HUES64 (cell line): ENCODE measurements around the gene HAUS7.

Source experiments
- H3K27ac ChIP-seq: 2 replicates; pipeline ENCODE4 v1.7.0; 2013; ENCODE audit warnings: low read depth, low read length, inconsistent platforms
- H3K27me3 ChIP-seq: 2 replicates; pipeline ENCODE4 v1.6.1; 2013; ENCODE audit warnings: mild to moderate bottlenecking, low read length; ENCODE audit not compliant: insufficient read depth
- H3K36me3 ChIP-seq: 2 replicates; pipeline ENCODE4 v1.6.1; 2013; ENCODE audit warnings: mild to moderate bottlenecking, low read length; ENCODE audit not compliant: insufficient read depth
- H3K4me1 ChIP-seq: 2 replicates; pipeline ENCODE4 v1.6.1; 2013; ENCODE audit warnings: mild to moderate bottlenecking, low read length, moderate library complexity; ENCODE audit not compliant: insufficient read depth
- H3K4me3 ChIP-seq: 2 replicates; pipeline ENCODE4 v1.5.1; 2013; ENCODE audit warnings: mild to moderate bottlenecking, low read length, moderate library complexity
- H3K9ac ChIP-seq: 2 replicates; pipeline ENCODE4 v1.6.1; 2013; ENCODE audit warnings: mild to moderate bottlenecking, low read depth, low read length
- H3K9me3 ChIP-seq: 2 replicates; pipeline ENCODE4 v1.6.1; 2013; ENCODE audit warnings: low read depth, low read length; ENCODE audit not compliant: insufficient read depth
- WGBS: fragments of 150-250, 120-280 bp; methylation state at CpG from one replicate; pipeline ENCODE4 v1.1.7; 2013; ENCODE audit warnings: missing lambda C conversion rate; 5-methylcytosine and 5-hydroxymethylcytosine counted together

HAUS7 gene

DNA sequence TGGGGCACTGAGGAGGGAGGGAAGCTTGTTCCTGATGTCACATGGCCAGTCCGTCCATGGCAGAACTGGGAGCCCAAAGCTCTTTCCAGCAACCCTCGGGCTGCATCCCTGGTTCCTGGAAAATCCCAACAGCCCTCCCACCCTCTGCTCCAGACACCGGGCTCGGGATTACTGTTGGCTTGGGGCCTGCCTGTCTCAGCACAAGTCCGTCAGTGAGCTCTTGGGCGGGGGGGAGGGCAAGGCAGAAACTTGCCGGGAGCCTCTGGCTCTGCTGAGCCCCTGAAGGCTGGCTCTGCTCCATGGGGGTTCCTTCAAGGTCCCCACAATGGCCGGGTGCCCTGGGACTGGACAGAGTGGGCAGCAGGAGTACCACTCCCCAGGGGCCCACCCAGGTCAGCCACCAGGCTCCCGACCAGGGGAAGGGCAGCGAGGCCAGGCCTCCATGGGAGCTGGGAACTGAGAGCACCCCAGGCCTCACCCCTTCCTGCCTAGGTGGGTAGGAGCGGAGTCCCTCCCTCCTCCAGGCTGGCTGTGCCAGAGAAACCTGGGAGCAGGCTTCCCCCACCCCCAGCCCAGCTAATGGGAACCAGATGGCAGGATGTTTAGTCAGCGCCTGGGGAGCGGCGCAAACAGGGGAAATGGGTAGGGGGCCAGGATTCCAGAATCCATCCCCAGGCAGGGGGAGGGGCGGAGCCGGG, 6.4 kb upstream of the HAUS7 start:
- Histone ChIP-seq H3K4me1 (0 out of 2 replicates have a peak, but pooled peaks cover 5% of the 10 kb centered on the region), H3K27ac (no peak overlapping the region), H3K9ac (no peak overlapping the region), H3K9me3 (no peaks in the 10 kb centered on the region), H3K4me3 (no peak overlapping the region), H3K27me3 (peaks cover 27% of the 10 kb centered on the region), H3K36me3 (no peaks in the 10 kb centered on the region)
- WGBS, result 73% methylated on average over 13 of the region's 16 CpGs

- H3K27ac ChIP-seq, result no peak overlapping the region
- H3K27me3 ChIP-seq, result peaks cover 27% of the 10 kb centered on the region
- 0 out of 2 replicates have a peak, but pooled peaks cover 5% of the 10 kb centered on the region for H3K4me1 ChIP-seq
- no peaks in the 10 kb centered on the region for H3K9me3 ChIP-seq
- 81% methylated on average over 11 of the region's 11 CpGs for WGBS
- H3K9ac ChIP-seq, result no peak overlapping the region
- H3K4me3 ChIP-seq, result no peak overlapping the region
- H3K36me3 ChIP-seq, result no peaks in the 10 kb centered on the region
Observed at GRCh38 chrX:153475751-153476281, 5.4 kb upstream of the HAUS7 start.

DNA sequence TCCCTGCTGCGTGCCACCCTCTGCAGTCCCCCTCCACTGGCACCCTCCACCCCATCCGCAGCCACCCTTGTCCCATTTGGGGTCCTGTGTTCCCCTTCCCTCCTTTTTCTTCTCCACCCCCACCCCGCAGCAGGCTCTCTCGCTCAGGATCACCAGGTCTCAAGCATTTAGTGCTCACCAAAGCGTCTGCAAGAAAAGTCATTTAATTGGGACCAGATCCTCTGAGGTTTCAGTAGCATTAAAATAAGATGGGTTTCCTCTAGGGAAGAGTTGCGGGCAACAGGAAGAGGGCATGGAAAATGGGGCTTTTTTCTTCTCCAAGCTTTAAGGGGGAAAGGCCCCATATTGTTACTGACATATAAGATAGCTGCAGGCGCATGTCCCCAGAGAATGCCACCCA, 4.9 kb upstream of the HAUS7 start:
- Histone ChIP-seq H3K9ac (no peak overlapping the region), H3K4me3 (no peak overlapping the region), H3K27ac (no peak overlapping the region), H3K27me3 (peaks cover 27% of the 10 kb centered on the region), H3K36me3 (no peaks in the 10 kb centered on the region), H3K9me3 (no peaks in the 10 kb centered on the region), H3K4me1 (0 out of 2 replicates have a peak, but pooled peaks cover 5% of the 10 kb centered on the region)
- WGBS, result 87% methylated on average over 7 of the region's 7 CpGs

- H3K27ac ChIP-seq, result no peak overlapping the region
- WGBS, result 17% methylated on average over 59 of the region's 59 CpGs
Observed at GRCh38 chrX:153474718-153475117, 4.3 kb upstream of the HAUS7 start.

GRCh38 chrX:153474266-153474665, 3.9 kb upstream of the HAUS7 start:
- Histone ChIP-seq H3K4me3 (no peak overlapping the region), H3K9me3 (no peaks in the 10 kb centered on the region), H3K27me3 (peaks cover 27% of the 10 kb centered on the region), H3K36me3 (no peaks in the 10 kb centered on the region), H3K27ac (no peak overlapping the region), H3K4me1 (0 out of 2 replicates have a peak, but pooled peaks cover 5% of the 10 kb centered on the region), H3K9ac (no peak overlapping the region)
- WGBS, result 95% methylated on average over 7 of the region's 10 CpGs

More at GRCh38 chrX:153474718-153475117, 4.3 kb upstream of the HAUS7 start:
- H3K4me3 ChIP-seq, result no peak overlapping the region
- H3K9me3 ChIP-seq, result no peaks in the 10 kb centered on the region
- H3K36me3 ChIP-seq, result no peaks in the 10 kb centered on the region
- H3K9ac ChIP-seq, result no peak overlapping the region
- H3K4me1 ChIP-seq, result 0 out of 2 replicates have a peak, but pooled peaks cover 5% of the 10 kb centered on the region
- peaks cover 27% of the 10 kb centered on the region for H3K27me3 ChIP-seq

DNA sequence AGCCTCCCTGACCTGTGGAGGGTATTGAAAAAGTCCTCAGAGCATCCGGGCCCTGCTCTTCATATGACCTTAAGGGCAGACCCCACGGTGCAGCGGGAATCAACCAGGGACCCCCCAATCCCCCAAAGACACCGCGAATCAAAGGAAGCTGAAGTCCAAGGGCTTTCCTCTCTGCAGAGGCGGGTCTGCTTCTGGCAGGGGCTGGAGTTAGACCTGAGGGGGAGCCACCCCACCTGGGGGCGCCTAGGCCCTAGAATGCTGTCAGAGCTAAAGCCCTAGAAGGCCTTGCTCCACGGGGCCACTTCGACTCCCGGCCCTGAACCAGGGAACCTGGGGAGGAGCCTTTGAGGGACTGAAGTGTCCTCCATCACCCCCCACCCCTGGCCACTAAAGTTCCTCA, 2.8 kb upstream of the HAUS7 start:
- Histone ChIP-seq H3K9ac (no peak overlapping the region), H3K27ac (no peak overlapping the region), H3K36me3 (no peaks in the 10 kb centered on the region), H3K4me3 (no peak overlapping the region), H3K27me3 (peaks cover 27% of the 10 kb centered on the region), H3K9me3 (no peaks in the 10 kb centered on the region), H3K4me1 (0 out of 2 replicates have a peak, but pooled peaks cover 5% of the 10 kb centered on the region)
- WGBS, result 100% methylated on average over 9 of the region's 10 CpGs

DNA sequence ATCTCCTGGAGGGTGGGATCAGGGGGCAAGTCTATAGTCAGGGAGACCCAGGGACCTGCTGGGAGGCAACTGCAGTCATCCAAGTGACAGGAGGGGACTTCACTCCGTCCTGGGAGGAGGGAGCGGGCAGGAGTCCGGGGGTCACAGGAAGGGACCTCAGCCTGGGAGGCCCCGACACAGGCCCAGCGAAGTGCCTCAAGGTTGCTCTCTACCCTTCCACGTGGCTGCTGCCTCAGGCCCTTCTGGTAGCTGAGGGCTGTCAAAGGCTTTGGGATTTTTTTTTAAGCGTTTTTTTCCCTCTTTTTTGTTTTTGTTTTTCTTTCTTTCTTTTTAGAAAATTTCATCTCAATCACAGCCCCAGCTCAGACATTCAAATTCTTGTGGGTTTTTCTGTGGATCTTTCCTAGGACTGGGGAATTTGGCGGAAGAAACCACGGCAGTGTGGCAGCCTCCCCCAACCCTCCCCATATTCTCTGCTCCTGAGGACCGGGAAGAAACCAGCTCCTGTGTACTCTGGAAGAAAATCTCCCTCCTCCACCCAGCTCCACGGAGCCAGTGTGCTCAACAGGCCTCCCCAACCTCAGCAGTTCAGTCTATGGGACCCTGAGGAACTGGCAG, 1.4 kb upstream of the HAUS7 start:
- Histone ChIP-seq H3K36me3 (0 out of 2 replicates have a peak, but pooled peaks cover 3% of the 10 kb centered on the region), H3K9ac (no peak overlapping the region), H3K4me1 (no peaks in the 10 kb centered on the region), H3K27me3 (peaks cover 27% of the 10 kb centered on the region), H3K9me3 (no peaks in the 10 kb centered on the region), H3K4me3 (no peak overlapping the region), H3K27ac (no peak overlapping the region)
- WGBS, result 77% methylated on average over 10 of the region's 11 CpGs

DNA sequence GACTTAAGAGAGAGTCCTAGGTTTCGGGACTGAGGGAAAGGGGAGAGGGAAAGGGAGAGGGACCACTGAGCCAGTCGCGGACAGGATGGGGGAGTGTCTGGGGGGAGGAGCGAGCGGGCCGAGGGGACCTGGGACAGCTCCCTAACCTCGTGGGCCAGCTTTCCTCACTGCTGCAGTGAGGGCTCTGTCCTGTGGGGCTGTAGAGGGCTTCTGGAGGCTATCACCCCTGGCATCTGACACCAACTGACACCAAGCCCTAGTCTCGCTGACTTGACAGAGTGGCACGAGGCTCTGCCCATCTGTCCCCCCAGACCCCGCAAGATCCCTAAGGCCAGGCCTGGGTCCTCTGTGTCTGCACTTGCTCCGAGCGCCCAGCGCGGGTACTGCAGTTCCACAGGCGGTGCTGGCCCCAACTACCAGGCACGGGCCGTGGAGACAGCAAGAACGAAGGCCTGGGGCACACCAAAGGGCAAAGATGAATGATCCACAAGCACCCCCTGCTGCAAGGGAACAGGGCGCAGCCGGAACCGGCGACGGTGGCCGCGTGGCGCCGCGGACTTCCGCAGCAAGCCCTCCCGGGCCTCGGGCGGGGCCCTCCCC, 465 bp downstream of the HAUS7 start:
- Histone ChIP-seq H3K4me1 (no peaks in the 10 kb centered on the region), H3K27ac (no peak overlapping the region), H3K27me3 (peaks cover 11% of the 10 kb centered on the region), H3K9ac (peak overlapping the region; percentile 56), H3K9me3 (no peaks in the 10 kb centered on the region), H3K36me3 (0 out of 2 replicates have a peak, but pooled peaks cover 3% of the 10 kb centered on the region), H3K4me3 (peak overlapping the region; percentile 86)
- WGBS, result under 1% methylated on average over 29 of the region's 32 CpGs

DNA sequence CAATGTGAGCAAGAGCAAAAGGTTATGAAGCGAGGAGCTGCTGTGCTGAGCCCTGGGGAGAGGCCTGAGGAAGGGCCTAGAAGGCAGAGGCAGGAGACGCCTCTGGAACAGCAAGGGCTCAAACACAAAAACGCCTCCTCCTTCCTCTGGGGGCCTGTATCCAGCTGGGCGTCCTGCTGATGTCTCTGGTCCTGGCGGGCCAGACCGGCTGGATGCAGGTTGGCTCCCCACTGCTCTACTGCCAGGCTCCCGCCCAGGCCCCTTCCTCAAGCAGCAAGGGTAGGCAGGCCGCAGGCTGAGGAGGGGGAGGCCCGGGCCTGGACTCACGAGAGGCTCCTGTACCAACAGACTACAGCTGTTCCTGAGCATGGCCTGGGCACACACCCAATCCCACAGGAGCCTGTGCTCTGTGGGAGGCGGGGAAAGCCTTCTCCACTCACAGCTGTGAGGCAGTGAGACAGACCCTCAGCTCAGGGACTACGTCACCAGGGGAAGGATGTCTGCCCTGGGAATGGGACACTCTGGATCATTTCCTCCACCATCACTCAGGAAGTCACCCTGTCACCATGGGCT, 2.3 kb downstream of the HAUS7 start:
- Histone ChIP-seq H3K9ac (no peak overlapping the region), H3K4me1 (no peaks in the 10 kb centered on the region), H3K9me3 (no peaks in the 10 kb centered on the region), H3K27ac (no peak overlapping the region), H3K4me3 (no peak overlapping the region), H3K27me3 (no peaks in the 10 kb centered on the region), H3K36me3 (peaks cover 7% of the 10 kb centered on the region; the same call in 1 of the 2 replicates)
- WGBS, result 88% methylated on average over 10 of the region's 12 CpGs

- no peak overlapping the region for H3K27ac ChIP-seq
- no peaks in the 10 kb centered on the region for H3K4me1 ChIP-seq
- H3K4me3 ChIP-seq, result no peak overlapping the region
- peaks cover 9% of the 10 kb centered on the region; the same call in 1 of the 2 replicates for H3K36me3 ChIP-seq
- no peaks in the 10 kb centered on the region for H3K27me3 ChIP-seq
- 93% methylated on average over 19 of the region's 19 CpGs for WGBS
- H3K9ac ChIP-seq, result no peak overlapping the region
- no peaks in the 10 kb centered on the region for H3K9me3 ChIP-seq
Observed at GRCh38 chrX:153465691-153466380, 4.5 kb downstream of the HAUS7 start.
